ENCODE measurements around the gene TMOD1. TPM values are rescaled to one million over a fixed set of nuclear protein-coding genes. Genes with fewer than 3 reads are reported as not detected.

TMOD1 gene
- total and polyA plus RNA-seq, 9 of the 15 experiments (the other 6 are each of a cell fraction or from before 2014, with no cell fraction given), result 7.1 to 41.2 (median 14.2) TPM

- 0 out of 4 replicates have a peak, but pooled peaks of 1 of the 2 experiments have one; percentile 13 for TF ChIP-seq ZMIZ1 (IDR thresholded peaks at IDR 0.05; ENCODE audit: low read depth in 2 of 2, low read length in 2 of 2)
- TF ChIP-seq SNAPC5 (CRISPR knock-in tag; IDR thresholded peaks at IDR 0.05), result no peak
Measured at GRCh38 chr9:97632248-97632984, 130.9 kb downstream of the TMOD1 start (continued).

GRCh38 chr9:97632985-97633858, 131.8 kb downstream of the TMOD1 start, which contains the start of the genes NCBP1 and TSTD2:
NCBP1 (plus strand) TSS chr9:97633821; CDS start chr9:97633882, 61 bp downstream.
TSTD2 (minus strand) TSS chr9:97633368; CDS start chr9:97627562, 5,806 bp downstream.
- in situ Hi-C loops (cut with MboI), result no loop called here
- peaks cover 4 to 24% of the 10 kb centered on the region in 2 experiments; a peak in 3 of 5 replicates for H3K4me1 ChIP-seq (replicated peaks in 1 of 2; ENCODE audit: control insufficient read depth in 2 of 2, insufficient read depth in 2 of 2, low read length in 2 of 2)
- 0% methylated on average over 53 of the region's 83 CpGs for WGBS (ENCODE audit: insufficient coverage, low coverage, missing lambda C conversion rate)
- TF ChIP-seq ZNF134 (CRISPR knock-in tag; conservative IDR thresholded peaks at IDR 0.05) (no peak), L3MBTL2 (IDR thresholded peaks at IDR 0.05) (peak; percentile 95), TBP (optimal IDR thresholded peaks at IDR 0.05; ENCODE audit: low read depth, low read length) (peak; percentile 68), STAT5A (IDR thresholded peaks at IDR 0.05; ENCODE audit: borderline replicate concordance, low read length) (peak; percentile 3; the same call in 1 of the 2 replicates), ZBTB33 (CRISPR knock-in tag; IDR thresholded peaks at IDR 0.05) (no peak; the same call in 1 of the 2 replicates), SNIP1 (IDR thresholded peaks at IDR 0.05; ENCODE audit: low read depth) (peak; percentile 94), POLR2H (tag; IDR thresholded peaks at IDR 0.05; ENCODE audit: low read depth) (peak; percentile 89), HOMEZ (CRISPR knock-in tag; IDR thresholded peaks at IDR 0.05) (no peak)

More at GRCh38 chr9:97632985-97633858, 131.8 kb downstream of the TMOD1 start, which contains the start of the genes NCBP1 and TSTD2:
- Histone ChIP-seq H3K9me3 (replicated peaks; ENCODE audit: control insufficient read depth, insufficient read depth, low read depth, low read length) (no peaks in the 10 kb centered on the region), H4K20me1 (replicated peaks; ENCODE audit: control insufficient read depth, insufficient read depth, low read length) (peaks cover 8% of the 10 kb centered on the region; the same call in 1 of the 2 replicates), H3K9ac (ENCODE audit: insufficient read depth in 1 of 2, low read depth in 2 of 2, low read length in 2 of 2) (peak within 1 kb of the TSS; percentile 95 to 99), H3K27me3 (ENCODE audit: control insufficient read depth in 2 of 2, insufficient read depth in 2 of 2, low read length in 2 of 2) (no peaks in the 10 kb centered on the region), H3K9me1 (ENCODE audit: control insufficient read depth, insufficient read depth, low read length) (no peaks in the 10 kb centered on the region), H3K4me2 (ENCODE audit: insufficient read depth, low read length) (peak within 1 kb of the TSS; percentile 91), H3K27ac (ENCODE audit: extremely low read depth, low read depth, low read length) (peak within 1 kb of the TSS; percentile 98), H3K79me2 (ENCODE audit: control insufficient read depth, insufficient read depth, low read length) (peaks cover 89% of the 10 kb centered on the region), H3K36me3 (ENCODE audit: control insufficient read depth, insufficient read depth, low read length) (peaks cover 22% of the 10 kb centered on the region), H3K4me3 (peak within 1 kb of the TSS; percentile 76), H2AFZ (ENCODE audit: low read depth, low read length) (peak within 1 kb of the TSS; percentile 97)
- peak; percentile 87 for FAIRE-seq
- peak; percentile 91 to 98 (median 93) for DNase-seq (ENCODE audit: extremely low read depth in 1 of 4, low spot score in 3 of 4)
- intact Hi-C loops (cut with micrococcal nuclease), result no loop called here
- ATAC-seq, result peak; percentile 92
- POLR2A ChIA-PET, result interaction anchor here (0.6 to 2.7 kb wide), 23 partner anchors 7 to 624 kb away, joined by 3 to 18 read pairs (median 4); no protein-coding TSS in a partner anchor
- BruUV-seq (replicated peaks), result no TSS peak
- CTCF ChIA-PET (ENCODE audit: low intra/inter-chr PET ratio), result no interaction called here

All from K562 (cell line).